ENCODE measurements around the gene ALDH1A3. TPM values are rescaled to one million over a fixed set of nuclear protein-coding genes. Genes with fewer than 3 reads are reported as not detected.

ALDH1A3 gene
- total RNA-seq, 2 experiments from 2014 or later = not detected

- H3K36me3 Mint-ChIP-seq (ENCODE audit: low read depth) = no peaks in the 10 kb centered on the region
- H3K4me3 Mint-ChIP-seq = no peak overlapping the region
- Histone ChIP-seq H3K4me3 (ENCODE audit: low read length) (no peak overlapping the region), H3K9me3 (ENCODE audit: control insufficient read depth in 1 of 2, insufficient read depth in 1 of 2, low read length in 2 of 2) (peaks cover 0 to 4% of the 10 kb centered on the region in 2 experiments), H3K36me3 (ENCODE audit: insufficient read depth, low read length) (no peaks in the 10 kb centered on the region), H3K27me3 (ENCODE audit: control insufficient read depth in 1 of 2, insufficient read depth in 2 of 2, low read length in 2 of 2) (peaks cover 0 to 2% of the 10 kb centered on the region in 2 experiments), H3K27ac (ENCODE audit: low read depth in 1 of 2, low read length in 2 of 2) (no peak overlapping the region), H3K4me1 (ENCODE audit: insufficient read depth, low read length) (no peaks in the 10 kb centered on the region)
- TF ChIP-seq, protein P1, sequence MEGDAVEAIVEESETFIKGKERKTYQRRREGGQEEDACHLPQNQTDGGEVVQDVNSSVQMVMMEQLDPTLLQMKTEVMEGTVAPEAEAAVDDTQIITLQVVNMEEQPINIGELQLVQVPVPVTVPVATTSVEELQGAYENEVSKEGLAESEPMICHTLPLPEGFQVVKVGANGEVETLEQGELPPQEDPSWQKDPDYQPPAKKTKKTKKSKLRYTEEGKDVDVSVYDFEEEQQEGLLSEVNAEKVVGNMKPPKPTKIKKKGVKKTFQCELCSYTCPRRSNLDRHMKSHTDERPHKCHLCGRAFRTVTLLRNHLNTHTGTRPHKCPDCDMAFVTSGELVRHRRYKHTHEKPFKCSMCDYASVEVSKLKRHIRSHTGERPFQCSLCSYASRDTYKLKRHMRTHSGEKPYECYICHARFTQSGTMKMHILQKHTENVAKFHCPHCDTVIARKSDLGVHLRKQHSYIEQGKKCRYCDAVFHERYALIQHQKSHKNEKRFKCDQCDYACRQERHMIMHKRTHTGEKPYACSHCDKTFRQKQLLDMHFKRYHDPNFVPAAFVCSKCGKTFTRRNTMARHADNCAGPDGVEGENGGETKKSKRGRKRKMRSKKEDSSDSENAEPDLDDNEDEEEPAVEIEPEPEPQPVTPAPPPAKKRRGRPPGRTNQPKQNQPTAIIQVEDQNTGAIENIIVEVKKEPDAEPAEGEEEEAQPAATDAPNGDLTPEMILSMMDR (IDR thresholded peaks at IDR 0.05) = no peak
- ChIA-PET POLR2A (no interaction called here), CTCF (no interaction called here)
- peak in 3 of 14 experiments; percentile 35 to 63 (median 49) for DNase-seq
- no peaks in the 10 kb centered on the region for H3K4me1 Mint-ChIP-seq (ENCODE audit: low read depth)
- H3K27ac Mint-ChIP-seq = no peak overlapping the region
- H3K9me3 Mint-ChIP-seq = no peaks in the 10 kb centered on the region
- intact Hi-C loops (cut with DNase I, micrococcal nuclease) = no loop called here
- ATAC-seq (ENCODE audit: poor library complexity) = no peak
- H3K27me3 Mint-ChIP-seq = no peaks in the 10 kb centered on the region
Measured at GRCh38 chr15:100940767-100941379, 61.2 kb downstream of the ALDH1A3 start.

- DNase-seq (peak in 2 of 14 experiments; percentile 44 to 56), ATAC-seq (ENCODE audit: poor library complexity) (no peak)
- peaks cover 0 to 4% of the 10 kb centered on the region in 2 experiments for H3K9me3 ChIP-seq (ENCODE audit: control insufficient read depth in 1 of 2, insufficient read depth in 1 of 2, low read length in 2 of 2)
- intact Hi-C loops (cut with DNase I, micrococcal nuclease) = no loop called here
- H3K27ac ChIP-seq (ENCODE audit: low read depth in 1 of 2, low read length in 2 of 2) = no peak overlapping the region
- Mint-ChIP-seq H3K27me3 (peaks cover 4% of the 10 kb centered on the region), H3K27ac (no peak overlapping the region), H3K4me1 (ENCODE audit: low read depth) (no peaks in the 10 kb centered on the region), H3K9me3 (no peaks in the 10 kb centered on the region), H3K36me3 (ENCODE audit: low read depth) (no peaks in the 10 kb centered on the region), H3K4me3 (no peak overlapping the region)
- H3K4me1 ChIP-seq (ENCODE audit: insufficient read depth, low read length) = no peaks in the 10 kb centered on the region
- H3K27me3 ChIP-seq (ENCODE audit: control insufficient read depth in 1 of 2, insufficient read depth in 2 of 2, low read length in 2 of 2) = peaks cover 0 to 2% of the 10 kb centered on the region in 2 experiments
- TF ChIP-seq, protein P1 (IDR thresholded peaks at IDR 0.05) = no peak
- ChIA-PET POLR2A (no interaction called here), CTCF (no interaction called here)
- H3K4me3 ChIP-seq (ENCODE audit: low read length) = no peak overlapping the region
- H3K36me3 ChIP-seq (ENCODE audit: insufficient read depth, low read length) = no peaks in the 10 kb centered on the region
Measured at GRCh38 chr15:100941536-100941935, 61.9 kb downstream of the ALDH1A3 start.

DNA sequence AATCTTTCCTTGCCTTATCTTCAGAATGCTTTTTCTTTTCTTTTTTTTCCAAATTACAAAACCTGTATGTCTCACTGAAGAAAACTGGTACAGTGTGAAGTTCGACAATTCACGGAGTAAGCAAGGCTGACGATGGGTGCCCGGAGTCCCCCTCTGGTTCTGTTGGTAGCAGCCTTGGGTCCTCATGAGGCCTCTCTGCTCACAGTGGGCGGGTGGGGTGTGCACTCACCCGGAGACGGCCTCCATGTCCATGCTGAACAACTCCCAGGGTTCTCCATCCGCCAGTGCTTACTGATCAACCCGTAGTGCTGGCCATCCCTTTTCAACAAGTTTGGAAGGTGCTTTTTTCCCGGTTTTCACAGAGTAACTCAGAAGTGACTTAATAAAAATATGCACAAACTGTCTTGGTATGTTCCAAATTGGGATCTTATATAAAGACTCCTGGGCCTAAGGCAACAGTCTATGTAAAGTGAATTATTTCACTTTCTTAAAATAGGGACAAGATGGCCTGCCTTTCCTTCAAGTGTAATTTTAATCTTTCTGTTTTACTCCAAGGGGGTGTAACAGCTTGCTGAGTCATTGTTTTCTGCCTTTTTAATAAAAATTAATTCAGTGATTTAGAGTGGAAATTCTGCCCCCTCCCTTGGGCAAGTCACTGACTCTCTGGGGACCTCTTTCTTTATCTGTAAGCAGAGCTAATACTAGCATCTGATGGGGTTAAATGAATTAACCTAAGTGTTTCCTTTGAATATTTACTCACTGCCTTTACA is 63.2 kb downstream of the ALDH1A3 start:
- Mint-ChIP-seq H3K4me1 (ENCODE audit: low read depth) (no peaks in the 10 kb centered on the region), H3K36me3 (ENCODE audit: low read depth) (no peaks in the 10 kb centered on the region), H3K27me3 (peaks cover 11% of the 10 kb centered on the region), H3K9me3 (no peaks in the 10 kb centered on the region), H3K27ac (no peak overlapping the region), H3K4me3 (no peak overlapping the region)
- Histone ChIP-seq H3K27me3 (ENCODE audit: control insufficient read depth in 1 of 2, insufficient read depth in 2 of 2, low read length in 2 of 2) (peaks cover 2 to 5% of the 10 kb centered on the region in 2 experiments), H3K9me3 (ENCODE audit: control insufficient read depth in 1 of 2, insufficient read depth in 1 of 2, low read length in 2 of 2) (peaks cover 0 to 4% of the 10 kb centered on the region in 2 experiments), H3K4me3 (ENCODE audit: low read length) (no peak overlapping the region), H3K4me1 (ENCODE audit: insufficient read depth, low read length) (no peaks in the 10 kb centered on the region), H3K36me3 (ENCODE audit: insufficient read depth, low read length) (no peaks in the 10 kb centered on the region), H3K27ac (ENCODE audit: low read depth in 1 of 2, low read length in 2 of 2) (no peak overlapping the region)
- CTCF ChIA-PET = no interaction called here
- intact Hi-C loops (cut with DNase I, micrococcal nuclease) = no loop called here
- POLR2A ChIA-PET = no interaction called here
- DNase-seq = no peak
- ATAC-seq (ENCODE audit: poor library complexity) = no peak
- TF ChIP-seq, protein P1 (IDR thresholded peaks at IDR 0.05) = no peak
